ENCODE data around the gene STING1. TPM values are rescaled to one million over a fixed set of nuclear protein-coding genes. Genes with fewer than 3 reads are reported as not detected.
A peak's percentile ranks its signal among the peaks of the same experiment; 100 is the strongest.

The STING1 gene
- total RNA-seq, 1 donor from 2014 or later, result 1.1 TPM

DNA sequence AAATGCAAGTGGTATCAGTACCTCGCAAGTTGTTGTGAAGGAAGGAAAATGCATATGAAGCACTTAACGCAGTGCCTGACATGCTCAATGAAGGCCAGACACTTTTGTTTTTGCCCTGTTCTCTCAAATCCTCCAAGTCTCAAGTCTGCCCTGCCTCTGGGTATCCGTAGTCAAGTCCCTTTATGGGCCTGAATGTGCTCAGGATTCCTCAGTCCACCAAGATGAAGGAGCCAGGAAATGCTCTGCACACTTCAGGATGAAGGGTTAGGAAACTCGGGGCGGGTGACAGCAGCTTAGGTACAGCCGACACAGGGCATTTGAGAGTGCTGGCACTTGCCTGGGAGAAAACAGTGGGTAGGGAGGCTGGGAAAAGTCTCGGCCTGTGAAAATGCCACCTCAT is 21.4 kb downstream of the STING1 start:
- peaks cover 4% of the 10 kb centered on the region for H3K4me1 Mint-ChIP-seq
- no peak overlapping the region for H3K27ac Mint-ChIP-seq
- intact Hi-C loops (cut with micrococcal nuclease), result no loop called here
- CTCF ChIA-PET, result no interaction called here
- H3K36me3 Mint-ChIP-seq (ENCODE audit: low read depth), result no peaks in the 10 kb centered on the region
- ATAC-seq (ENCODE audit: low read depth) (no peak), DNase-seq (no peak)
- POLR2A ChIA-PET, result no interaction called here
- no peak overlapping the region for H3K4me3 Mint-ChIP-seq
- no peak for TF ChIP-seq CTCF (IDR thresholded peaks at IDR 0.05)
- H3K27me3 Mint-ChIP-seq, result no peaks in the 10 kb centered on the region
- no peaks in the 10 kb centered on the region for H3K9me3 Mint-ChIP-seq

DNA sequence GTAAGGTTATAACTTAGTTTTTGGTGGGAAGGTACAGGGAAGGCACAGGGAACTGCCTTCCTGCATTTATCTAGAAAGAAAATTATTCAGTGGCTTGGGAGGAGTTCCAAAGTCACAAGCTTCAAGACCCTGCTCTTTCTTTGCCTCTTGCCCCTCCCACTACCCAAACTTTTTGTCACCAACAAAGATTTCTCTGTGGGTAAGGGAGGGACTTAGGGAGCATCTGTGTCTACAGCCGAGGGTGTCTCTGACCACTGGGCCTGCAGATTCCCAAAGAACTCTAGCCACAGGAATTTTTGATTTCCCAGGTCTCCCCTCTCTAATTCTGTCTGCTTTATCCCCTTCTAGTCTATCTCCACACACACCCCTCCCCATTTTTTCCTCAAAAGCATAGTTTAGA is 22.1 kb downstream of the STING1 start:
- H3K4me3 Mint-ChIP-seq, result no peak overlapping the region
- peaks cover 4% of the 10 kb centered on the region for H3K4me1 Mint-ChIP-seq
- no peak for TF ChIP-seq CTCF (IDR thresholded peaks at IDR 0.05)
- H3K27ac Mint-ChIP-seq, result no peak overlapping the region
- ChIA-PET CTCF (no interaction called here), POLR2A (interaction anchor here (0.6 kb wide), 1 partner anchor 1075 kb away, joined by 4 read pairs; no protein-coding TSS in a partner anchor)
- no peak for DNase-seq
- no peaks in the 10 kb centered on the region for H3K9me3 Mint-ChIP-seq
- intact Hi-C loops (cut with micrococcal nuclease), result no loop called here
- H3K36me3 Mint-ChIP-seq (ENCODE audit: low read depth), result no peaks in the 10 kb centered on the region
- ATAC-seq (ENCODE audit: low read depth), result no peak
- no peaks in the 10 kb centered on the region for H3K27me3 Mint-ChIP-seq

DNA sequence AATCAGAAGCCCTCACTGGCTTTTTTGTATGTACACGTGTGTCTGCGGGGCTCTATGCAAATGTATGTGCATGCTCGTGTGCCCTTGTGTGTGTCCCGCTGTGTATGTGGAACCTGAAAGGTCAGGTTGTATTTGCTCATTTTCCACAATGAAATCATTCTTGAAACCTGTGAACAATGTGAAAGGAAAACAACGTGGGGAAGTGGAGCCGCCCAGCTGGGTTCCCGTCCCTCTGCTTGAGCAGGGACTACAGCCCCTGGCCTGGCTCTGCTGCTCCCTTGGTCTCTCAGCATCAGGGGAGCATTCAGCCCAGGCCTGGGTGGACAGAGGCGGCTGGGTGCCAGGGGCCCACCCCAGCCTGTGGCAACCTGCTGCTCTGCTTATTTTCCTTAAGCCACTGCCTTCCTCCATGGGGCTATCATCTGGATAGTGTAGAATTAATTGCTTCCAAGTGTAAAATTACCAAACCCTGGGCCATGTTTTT is 23.1 kb downstream of the STING1 start:
- no peak overlapping the region for H3K27ac Mint-ChIP-seq
- H3K4me3 Mint-ChIP-seq, result no peak overlapping the region
- H3K4me1 Mint-ChIP-seq, result peaks cover 7% of the 10 kb centered on the region
- intact Hi-C loops (cut with micrococcal nuclease), result loop anchor here (2.0 kb wide), 1 partner anchor 21 kb away; the partner anchor contains the start of gene DNAJC18
- ChIA-PET CTCF (no interaction called here), POLR2A (no interaction called here)
- no peaks in the 10 kb centered on the region for H3K27me3 Mint-ChIP-seq
- DNase-seq (no peak), ATAC-seq (ENCODE audit: low read depth) (no peak)
- no peaks in the 10 kb centered on the region for H3K9me3 Mint-ChIP-seq
- no peak for TF ChIP-seq CTCF (IDR thresholded peaks at IDR 0.05)
- H3K36me3 Mint-ChIP-seq (ENCODE audit: low read depth), result no peaks in the 10 kb centered on the region

DNA sequence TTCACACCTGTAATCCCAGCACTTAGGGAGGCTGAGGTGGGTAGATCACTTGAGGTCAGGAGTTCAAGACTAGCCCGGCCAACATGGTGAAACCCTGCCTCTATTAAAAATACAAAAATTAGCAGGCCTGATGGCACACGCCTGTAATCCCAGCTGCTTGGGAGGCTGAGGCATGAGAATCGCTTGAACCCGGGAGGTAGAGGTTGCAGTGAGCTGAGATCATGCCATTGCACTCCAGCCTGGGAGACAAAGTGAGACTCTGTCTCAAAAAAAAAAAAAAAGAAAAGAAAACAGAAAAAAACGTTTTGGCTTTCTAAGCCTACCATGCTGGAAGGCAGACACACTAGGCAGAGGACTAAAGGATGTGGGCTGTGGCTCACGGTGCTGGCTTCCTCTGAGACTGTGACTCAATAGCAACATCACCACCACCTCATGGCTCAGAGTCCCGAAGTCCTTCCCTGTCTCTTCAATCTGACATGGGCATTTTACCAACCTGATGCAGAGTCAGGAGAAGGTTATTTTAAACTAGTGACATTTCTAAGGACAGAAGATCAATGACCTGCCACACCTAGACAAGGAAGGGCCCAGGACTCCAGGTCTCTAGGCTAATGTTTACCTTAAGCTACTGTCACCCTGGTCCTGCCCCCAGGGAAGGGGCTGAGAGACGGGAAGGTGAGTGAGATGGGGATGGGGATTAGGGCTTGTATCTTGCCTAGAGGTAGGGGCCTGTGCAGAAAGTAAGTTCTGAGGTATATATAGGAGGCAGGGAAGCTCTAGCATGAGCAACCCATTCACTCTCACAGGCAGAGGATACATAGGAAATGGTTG is 23.8 kb downstream of the STING1 start:
- no peak for TF ChIP-seq CTCF (IDR thresholded peaks at IDR 0.05)
- CTCF ChIA-PET, result no interaction called here
- intact Hi-C loops (cut with micrococcal nuclease), result loop anchor here (2.0 kb wide), 1 partner anchor 20 kb away; the partner anchor contains the start of gene DNAJC18

GRCh38 chr5:139457653-139458306 is 24.8 kb downstream of the STING1 start:
- ATAC-seq (ENCODE audit: low read depth) (no peak), DNase-seq (no peak)
- H3K4me1 Mint-ChIP-seq, result peaks cover 15% of the 10 kb centered on the region
- intact Hi-C loops (cut with micrococcal nuclease), result loop anchor here (2.0 kb wide), 1 partner anchor 19 kb away; the partner anchor contains the start of gene DNAJC18
- no peaks in the 10 kb centered on the region for H3K36me3 Mint-ChIP-seq (ENCODE audit: low read depth)
- no peak overlapping the region for H3K4me3 Mint-ChIP-seq
- ChIA-PET CTCF (no interaction called here), POLR2A (interaction anchor here (0.7 kb wide), 1 partner anchor 21 kb away, joined by 5 read pairs; no protein-coding TSS in a partner anchor)
- no peak for TF ChIP-seq CTCF (IDR thresholded peaks at IDR 0.05)
- H3K9me3 Mint-ChIP-seq, result no peaks in the 10 kb centered on the region
- H3K27me3 Mint-ChIP-seq, result no peaks in the 10 kb centered on the region
- no peak overlapping the region for H3K27ac Mint-ChIP-seq

More for the DNA sequence above, 23.8 kb downstream of the STING1 start:
- Mint-ChIP-seq H3K4me1 (peaks cover 14% of the 10 kb centered on the region), H3K27me3 (no peaks in the 10 kb centered on the region), H3K4me3 (no peak overlapping the region), H3K9me3 (no peaks in the 10 kb centered on the region), H3K27ac (no peak overlapping the region), H3K36me3 (ENCODE audit: low read depth) (no peaks in the 10 kb centered on the region)
- DNase-seq (no peak), ATAC-seq (ENCODE audit: low read depth) (peak; percentile 61)
- POLR2A ChIA-PET, result interaction anchor here (0.7 kb wide), 1 partner anchor 22 kb away, joined by 5 read pairs; no protein-coding TSS in a partner anchor

All from activated B cell treated with CpG ODN at 0.5 μM for 24 hours (primary cell).